HepG2 (cell line): ENCODE data around the gene LRP2. TPM values are rescaled to one million over a fixed set of nuclear protein-coding genes. Genes with fewer than 3 reads are reported as not detected.

Source experiments
- ADNP ChIP-seq: sonication (generic); formaldehyde crosslinking; IDR thresholded peaks from 2 replicates; pipeline ENCODE4 v1.4.0; 2020; ENCODE audit warnings: missing genetic modification reagents
- AKAP8 ChIP-seq: sonication (generic); formaldehyde crosslinking; IDR thresholded peaks from 2 replicates; pipeline ENCODE4 v1.5.1; 2020; ENCODE audit warnings: mild to moderate bottlenecking, missing genetic modification reagents
- CBX5 ChIP-seq: sonication (generic); formaldehyde crosslinking; IDR thresholded peaks from 2 replicates; pipeline ENCODE4 v1.4.0; 2020; ENCODE audit warnings: missing genetic modification reagents, borderline replicate concordance
- HDAC6 ChIP-seq: fragments of 200-600 bp; sonication (generic); IDR thresholded peaks from 2 replicates; pipeline ENCODE4 v1.7.0; 2017; ENCODE audit warnings: mild to moderate bottlenecking, antibody characterized with exemption, low read length, low read depth
- MXI1 ChIP-seq: IDR thresholded peaks from 3 replicates; pipeline ENCODE4 v1.6.1; 2012; ENCODE audit warnings: low read depth, low read length, inconsistent platforms, borderline replicate concordance
- SPEN ChIP-seq: sonication (generic); formaldehyde crosslinking; IDR thresholded peaks from 2 replicates; pipeline ENCODE4 v1.5.1; 2020; ENCODE audit warnings: low read depth, mild to moderate bottlenecking, missing genetic modification reagents
- ZMAT5 ChIP-seq: sonication (generic); formaldehyde crosslinking; IDR thresholded peaks from 2 replicates; pipeline ENCODE4 v1.5.0; 2020; ENCODE audit warnings: mild to moderate bottlenecking, low read depth, missing genetic modification reagents, borderline replicate concordance
- ZNF142 ChIP-seq: sonication (generic); formaldehyde crosslinking; IDR thresholded peaks from 2 replicates; pipeline ENCODE4 v1.4.0; 2020; ENCODE audit warnings: missing genetic modification reagents
- ZNF260 ChIP-seq: sonication (generic); formaldehyde crosslinking; IDR thresholded peaks from 2 replicates; pipeline ENCODE4 v1.4.0; 2020; ENCODE audit warnings: missing genetic modification reagents, low read depth, mild to moderate bottlenecking, borderline replicate concordance
- ZNF350 ChIP-seq: sonication (generic); formaldehyde crosslinking; IDR thresholded peaks from 2 replicates; pipeline ENCODE4 v1.4.0; 2020; ENCODE audit warnings: mild to moderate bottlenecking, low read depth, missing genetic modification reagents, borderline replicate concordance
- ZNF569 ChIP-seq: sonication (generic); formaldehyde crosslinking; IDR thresholded peaks from 2 replicates; pipeline ENCODE4 v1.5.0; 2020; ENCODE audit warnings: mild to moderate bottlenecking, missing genetic modification reagents, moderate library complexity, borderline replicate concordance
- ZNF605 ChIP-seq: sonication (generic); formaldehyde crosslinking; IDR thresholded peaks from 2 replicates; pipeline ENCODE4 v1.8.0; 2022; ENCODE audit warnings: mild to moderate bottlenecking, missing genetic modification reagents
- ZNF773 ChIP-seq: sonication (generic); formaldehyde crosslinking; IDR thresholded peaks from 2 replicates; pipeline ENCODE4 v1.4.0; 2020; ENCODE audit warnings: missing genetic modification reagents, borderline replicate concordance
- ZSCAN5A ChIP-seq: sonication (generic); formaldehyde crosslinking; IDR thresholded peaks from 2 replicates; pipeline ENCODE4 v1.8.0; 2022; ENCODE audit warnings: mild to moderate bottlenecking, missing genetic modification reagents, borderline replicate concordance
- polyA plus RNA-seq, 8 experiments: library from polyadenylated mRNA; depleted of rRNA in 3 of 8; stranded (reverse) in 7 of 8; unstranded in 1 of 8; fragments of >200 nt; fragmentation: Illumina TruSeq in 4 of 8; extraction: Trizol in 4 of 8; gene quantifications; 2 replicates each; pipeline versions ENCODE4 v1.2.1 to v1.2.3, GENCODE V29; 2011 to 2016; ENCODE audit warnings: low read depth in 4 of 8, missing spikeins in 1 of 8, mixed read lengths in 1 of 8; ENCODE audit not compliant: insufficient read depth in 1 of 8
- total RNA-seq, 5 experiments: library from RNA; depleted of rRNA; stranded (reverse); fragments of >200 nt; fragmentation: Illumina TruSeq; extraction: Trizol; gene quantifications; 2 replicates each; pipeline ENCODE4 v1.2.3, GENCODE V29; 2016; ENCODE audit warnings: low read depth in 1 of 5

The LRP2 gene
- total and polyA plus RNA-seq, 2 of the 13 experiments (the other 11 are each of a cell fraction or from before 2014, with no cell fraction given), result 0.03 to 0.15 TPM

- TF ChIP-seq ZNF142 (CRISPR knock-in tag) (no peak), ZNF569 (no peak), MXI1 (no peak), CBX5 (CRISPR knock-in tag) (no peak), ZNF773 (CRISPR knock-in tag) (no peak), ZMAT5 (no peak), ADNP (no peak), ZNF605 (CRISPR knock-in tag) (no peak), ZNF260 (CRISPR knock-in tag) (no peak), ZNF350 (CRISPR knock-in tag) (no peak), HDAC6 (no peak), ZSCAN5A (CRISPR knock-in tag) (no peak), AKAP8 (CRISPR knock-in tag) (no peak), SPEN (no peak)
These were observed 187.2 kb downstream of the LRP2 start (continued) for GRCh38 chr2:169175112-169175511.
